GM19468 (cell line): ENCODE results near the gene NEDD1.

Source experiments
- ATAC-seq: cut with Tn5 transposase; IDR thresholded peaks from one replicate; pipeline ENCODE4 v1.9.1; 2021; ENCODE audit warnings: mild to moderate bottlenecking, moderate library complexity, moderate number of reproducible peaks; ENCODE audit not compliant: unreplicated experiment; ENCODE audit errors: extremely low read depth

Gene NEDD1

GRCh38 chr12:96892104-96892503, 15.0 kb upstream of the NEDD1 start:
- ATAC-seq: no peak

DNA sequence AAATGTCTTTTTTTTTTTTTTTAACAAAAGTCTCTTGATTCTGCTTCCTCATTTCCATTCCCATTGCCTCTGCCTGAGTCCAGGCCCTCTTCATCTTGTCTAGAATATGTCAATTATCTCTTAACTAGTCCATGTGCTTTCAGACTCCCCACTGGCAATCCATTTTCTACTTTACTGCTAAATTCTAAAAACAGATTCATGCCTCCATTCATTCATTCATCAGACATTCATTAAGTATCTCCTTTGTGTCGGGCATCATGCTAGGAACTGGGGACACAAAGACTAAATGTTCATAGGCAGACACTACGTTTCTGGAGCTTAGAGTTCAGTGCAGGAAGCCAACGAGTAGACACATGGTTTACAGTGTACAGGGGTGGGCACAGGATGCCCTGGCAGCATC, 9.6 kb upstream of the NEDD1 start:
- no peak for ATAC-seq

DNA sequence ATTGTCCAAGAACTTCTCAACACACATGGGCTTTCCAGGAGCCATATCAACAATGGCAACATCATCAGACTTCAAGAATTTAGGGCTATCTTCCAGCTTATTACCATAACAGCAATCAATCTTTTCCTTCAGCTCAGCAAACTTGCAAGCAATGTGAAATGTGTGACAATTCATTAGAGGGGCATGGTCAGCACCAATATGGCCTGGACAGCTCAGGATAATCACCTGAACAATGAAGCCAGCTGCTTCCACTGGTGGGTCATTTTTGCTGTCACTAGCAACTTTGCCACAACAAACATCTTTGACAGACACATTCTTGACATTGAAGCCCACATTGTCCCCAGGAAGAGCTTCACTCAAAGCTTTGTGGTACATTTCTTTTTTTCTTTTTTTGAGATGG, 5.9 kb upstream of the NEDD1 start:
- ATAC-seq: no peak

DNA sequence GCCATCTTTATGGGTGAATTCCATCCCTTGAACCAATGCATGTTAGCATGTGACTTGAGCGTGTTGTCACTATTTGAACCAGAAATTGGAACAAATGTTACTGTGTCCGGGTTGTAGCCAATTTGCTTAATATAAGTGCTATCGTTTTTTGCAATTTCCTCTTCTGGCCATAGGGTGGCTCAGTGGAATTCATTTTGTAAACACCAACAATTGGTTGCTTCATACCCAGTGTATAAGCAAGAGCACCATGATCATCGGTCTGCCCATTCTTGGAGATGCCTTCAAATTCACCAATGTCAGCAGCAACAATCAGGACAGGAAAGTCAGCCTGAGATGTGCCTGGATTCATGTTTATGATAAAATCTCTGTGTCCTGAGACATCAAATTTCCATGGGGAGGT, 5.0 kb upstream of the NEDD1 start:
- no peak for ATAC-seq

DNA sequence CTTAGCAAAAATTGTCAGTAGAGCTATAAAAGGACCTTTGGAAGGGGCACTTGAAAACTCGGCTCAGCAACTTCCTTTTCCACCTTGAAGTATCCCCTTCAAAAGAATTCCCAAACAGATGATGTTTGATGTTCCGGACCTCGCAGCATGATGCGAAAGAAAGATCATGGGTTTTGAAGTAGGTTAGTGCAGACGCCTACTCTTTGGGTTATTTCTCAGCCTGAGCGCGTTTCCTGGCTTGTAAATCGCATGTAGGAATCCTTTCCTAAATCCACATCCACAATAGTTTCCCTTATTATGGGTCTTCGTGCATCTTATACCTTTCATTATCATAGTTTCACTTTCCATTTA, 584 bp upstream of the NEDD1 start:
- ATAC-seq: no peak

GRCh38 chr12:96907671-96908422, 790 bp downstream of the NEDD1 start:
- no peak for ATAC-seq

DNA sequence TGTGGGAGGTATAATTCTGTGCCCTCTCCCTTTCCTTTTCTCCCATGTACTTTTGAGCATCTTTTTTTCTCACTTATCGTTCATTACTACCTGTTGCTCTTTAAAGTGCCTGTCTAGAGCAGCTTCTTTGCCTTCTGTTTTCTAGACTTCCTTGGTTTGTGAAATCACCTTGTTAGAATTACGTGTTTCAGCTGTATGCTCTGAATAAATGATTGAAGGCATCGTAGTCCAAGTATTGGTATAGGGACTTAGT, 1.3 kb downstream of the NEDD1 start:
- no peak for ATAC-seq

DNA sequence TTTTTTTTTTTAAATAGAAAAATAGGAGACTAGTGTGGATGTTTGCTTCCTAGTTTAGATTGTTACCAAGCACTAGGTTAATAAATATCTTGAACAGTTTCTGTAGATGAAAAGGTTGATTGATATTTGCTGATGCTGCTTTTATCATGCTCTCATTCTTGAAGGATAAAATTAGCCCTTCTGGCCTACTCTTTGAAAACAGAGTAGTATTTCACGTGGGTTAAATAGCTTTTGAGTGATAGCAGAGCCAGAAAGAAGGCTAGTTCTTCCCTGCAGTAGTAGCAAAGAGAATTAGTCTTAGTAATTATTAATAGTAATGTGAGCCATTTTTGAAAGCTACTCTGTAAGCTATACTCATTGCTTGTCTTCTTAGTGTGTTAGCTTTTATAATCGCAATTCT, 5.2 kb downstream of the NEDD1 start:
- no peak for ATAC-seq

- no peak for ATAC-seq
Measured at GRCh38 chr12:96912943-96913342, 5.9 kb downstream of the NEDD1 start.

DNA sequence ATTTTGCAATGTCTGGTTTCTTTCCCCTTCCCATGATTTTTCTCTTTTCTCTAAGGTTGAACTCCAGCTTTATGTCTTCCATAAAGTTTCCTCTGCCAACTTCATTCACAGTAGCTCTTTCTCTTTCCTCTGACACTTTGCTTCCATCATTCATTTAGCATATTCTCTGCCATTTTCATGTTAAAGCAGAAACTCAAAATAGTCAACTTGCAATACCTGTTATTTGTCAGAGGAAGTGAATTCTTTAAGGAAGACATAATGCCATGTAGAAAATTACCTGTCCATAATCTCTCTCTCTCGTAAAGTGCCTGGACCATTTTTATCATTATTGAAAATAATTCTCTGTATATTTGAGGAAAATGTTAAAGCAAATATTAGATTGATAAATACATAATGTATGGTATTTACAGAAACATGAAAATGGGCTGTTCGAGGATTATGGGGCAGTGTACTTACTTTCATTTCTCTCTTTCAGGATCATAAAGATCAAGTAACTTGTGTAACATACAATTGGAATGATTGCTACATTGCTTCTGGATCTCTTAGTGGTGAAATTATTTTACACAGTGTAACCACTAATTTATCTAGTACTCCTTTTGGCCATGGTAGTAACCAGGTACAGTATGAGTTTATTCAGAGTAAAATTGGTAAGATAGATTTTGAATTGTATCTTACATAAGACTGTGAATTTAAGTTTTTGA, 12.6 kb downstream of the NEDD1 start:
- no peak for ATAC-seq

DNA sequence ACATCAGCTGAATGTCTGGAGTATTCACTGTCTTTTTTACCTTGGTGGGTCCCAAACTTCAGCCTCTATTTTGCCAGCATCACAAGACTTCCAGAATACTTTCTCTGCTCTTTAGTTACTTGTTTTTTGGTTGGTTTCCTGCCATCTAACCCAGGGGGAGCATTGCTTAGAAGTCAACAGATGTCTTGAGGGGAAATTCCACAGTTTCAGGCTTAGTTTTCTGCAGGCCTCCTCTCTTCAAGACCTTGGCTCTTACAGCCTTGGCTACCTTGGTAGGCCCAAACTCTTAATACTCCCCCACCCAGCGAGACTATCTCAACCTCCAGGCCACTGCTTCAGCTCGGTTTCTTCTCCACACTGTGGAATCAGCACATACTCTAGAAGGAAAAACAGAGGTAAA, 41.7 kb downstream of the NEDD1 start:
- no peak for ATAC-seq

DNA sequence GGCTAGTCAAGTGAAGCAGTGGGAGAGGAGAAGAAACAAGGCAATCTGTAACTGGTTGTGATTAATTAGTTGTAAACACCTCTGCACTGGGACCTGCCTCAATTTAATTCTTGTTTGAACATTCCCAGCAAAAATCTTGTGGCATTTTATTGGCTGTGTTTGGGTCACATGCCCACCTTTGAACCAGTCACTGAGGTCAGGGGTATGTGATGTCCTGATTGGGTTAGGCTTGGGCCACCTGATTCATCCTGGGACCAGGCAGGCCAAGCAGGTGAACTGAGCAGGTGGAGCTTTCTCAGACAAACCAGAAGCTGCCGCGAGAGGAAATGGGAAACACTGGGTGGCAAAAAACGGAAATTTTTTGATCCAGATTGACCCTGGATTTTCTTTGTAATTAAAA, 72.5 kb downstream of the NEDD1 start:
- ATAC-seq: no peak

DNA sequence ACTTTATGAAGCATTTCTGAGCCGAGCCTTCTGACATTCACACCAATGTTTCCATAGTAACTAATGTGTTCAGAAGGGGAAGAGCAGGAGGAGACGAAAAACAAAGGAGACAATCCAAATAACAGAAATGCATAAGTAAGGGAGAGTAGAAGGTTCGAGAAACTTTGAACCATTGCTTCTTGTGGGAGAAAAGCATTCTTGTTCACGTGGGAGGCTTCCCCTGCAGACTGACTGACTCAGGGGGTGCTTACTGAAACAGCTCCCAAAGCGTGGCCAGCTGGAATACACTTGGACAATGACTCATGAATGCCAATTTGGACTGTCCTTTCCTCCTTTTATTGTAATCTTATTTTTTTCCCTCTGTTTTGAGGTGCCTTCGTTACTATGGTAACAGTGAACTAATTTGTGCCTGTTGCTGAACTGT, 73.9 kb downstream of the NEDD1 start:
- no peak for ATAC-seq

GRCh38 chr12:96981911-96982310, 74.9 kb downstream of the NEDD1 start:
- no peak for ATAC-seq

DNA sequence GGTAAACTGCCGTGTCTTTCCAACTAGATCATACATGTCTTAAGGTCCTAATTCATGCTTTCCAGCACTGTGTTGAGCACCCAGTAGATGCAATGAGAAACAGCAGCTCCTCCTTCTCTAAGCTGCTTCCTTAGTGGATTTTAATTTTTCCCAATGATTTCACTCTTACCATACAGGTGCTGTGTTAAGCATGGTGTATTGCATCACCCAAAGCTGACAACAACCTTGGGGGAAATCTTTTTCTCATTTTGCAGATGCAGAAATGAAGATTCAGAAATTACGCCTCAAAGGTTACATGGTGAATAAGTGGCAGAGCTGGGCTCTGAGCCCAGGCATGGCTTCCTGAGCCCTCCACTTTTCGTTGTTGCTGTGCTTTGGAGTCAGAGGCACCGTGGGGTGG, 75.6 kb downstream of the NEDD1 start:
- no peak for ATAC-seq

DNA sequence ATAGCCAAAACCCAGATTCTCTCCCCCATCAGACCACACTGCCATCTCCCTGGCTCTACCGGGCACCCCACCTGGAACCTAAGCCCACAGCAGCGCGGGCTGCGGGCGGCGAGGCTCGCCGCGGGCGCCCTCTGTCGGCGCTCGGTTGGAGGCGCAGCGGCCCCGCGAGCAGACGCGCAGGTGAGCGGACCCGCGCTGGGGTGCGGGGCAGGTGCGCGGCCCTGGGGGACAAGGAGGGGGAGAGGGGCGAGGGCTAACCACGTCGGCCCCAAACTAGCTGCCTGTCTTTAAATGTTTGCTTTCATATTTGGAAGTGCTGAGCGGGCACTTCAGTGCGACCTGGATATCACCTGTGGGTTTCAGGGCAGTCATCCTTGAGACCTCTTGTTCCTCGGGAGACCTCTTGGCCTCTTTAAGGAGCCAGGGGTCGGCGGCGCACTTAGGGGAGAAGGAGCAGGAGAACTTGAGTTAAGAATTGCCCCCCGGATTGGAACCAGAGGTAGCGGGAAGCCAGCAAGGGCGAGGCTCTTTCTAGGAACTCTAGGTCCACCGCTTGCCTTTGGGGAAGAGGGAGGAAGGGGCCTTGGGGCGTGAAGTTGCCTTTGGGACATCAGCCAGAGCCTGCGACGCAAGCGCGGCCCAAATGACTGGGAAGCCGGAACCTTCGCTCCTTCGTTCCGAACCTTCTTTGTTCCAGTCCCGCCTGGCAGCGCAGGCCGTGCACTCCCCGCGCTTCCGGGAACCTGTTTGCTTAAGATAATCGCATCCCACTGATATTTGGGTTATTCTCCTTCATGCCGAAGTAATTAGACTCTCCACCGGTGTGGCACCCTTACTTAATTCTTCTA, 78.7 kb downstream of the NEDD1 start:
- ATAC-seq: peak; percentile 30

DNA sequence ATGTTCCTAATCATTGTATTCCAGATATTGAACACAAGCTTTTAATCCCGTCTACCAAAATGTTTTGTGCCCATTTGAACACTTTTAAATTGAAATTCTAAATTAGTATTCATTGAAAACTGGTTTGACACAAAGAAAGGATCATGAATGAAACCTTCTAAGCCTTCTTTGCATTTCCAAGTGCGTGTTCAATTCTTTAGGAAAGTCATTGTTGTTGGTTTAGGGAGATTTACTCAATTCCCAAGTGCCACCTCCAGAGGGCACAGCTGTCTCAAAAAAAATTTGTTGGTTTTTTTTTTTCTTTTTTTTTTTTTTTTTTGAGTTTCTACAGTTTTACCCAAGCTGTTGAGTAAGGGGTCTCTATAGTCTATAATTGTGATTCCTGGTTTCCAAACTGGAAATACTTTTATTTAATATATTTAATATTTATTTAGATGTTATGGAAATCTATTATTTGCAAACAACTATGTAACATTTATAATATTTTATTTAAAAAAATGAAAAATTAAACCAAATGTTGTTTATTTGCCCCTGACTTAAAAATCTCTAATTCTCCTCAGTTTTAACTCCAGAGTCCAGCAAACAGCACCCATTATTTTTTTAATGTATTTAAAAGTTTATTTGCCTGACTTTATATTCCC, 79.9 kb downstream of the NEDD1 start:
- no peak for ATAC-seq

DNA sequence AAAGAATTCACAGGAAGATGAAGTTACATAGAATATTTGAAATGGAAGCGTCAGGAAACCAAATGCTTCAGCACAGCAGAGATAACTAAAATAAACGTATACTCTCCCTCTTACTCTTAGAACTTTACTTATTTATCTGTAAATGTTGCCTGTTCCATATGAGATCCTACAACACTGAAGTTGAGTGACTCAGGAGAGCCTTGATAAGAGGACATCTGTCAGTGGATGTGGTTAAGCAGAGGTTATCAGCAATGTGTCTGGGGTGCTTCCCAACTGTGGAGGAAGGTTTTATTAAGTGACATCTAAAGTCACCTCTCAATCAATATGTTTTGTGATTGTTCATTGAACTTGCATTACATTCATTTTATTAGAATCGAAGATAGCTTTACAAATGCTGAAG, 81.9 kb downstream of the NEDD1 start:
- ATAC-seq: no peak

DNA sequence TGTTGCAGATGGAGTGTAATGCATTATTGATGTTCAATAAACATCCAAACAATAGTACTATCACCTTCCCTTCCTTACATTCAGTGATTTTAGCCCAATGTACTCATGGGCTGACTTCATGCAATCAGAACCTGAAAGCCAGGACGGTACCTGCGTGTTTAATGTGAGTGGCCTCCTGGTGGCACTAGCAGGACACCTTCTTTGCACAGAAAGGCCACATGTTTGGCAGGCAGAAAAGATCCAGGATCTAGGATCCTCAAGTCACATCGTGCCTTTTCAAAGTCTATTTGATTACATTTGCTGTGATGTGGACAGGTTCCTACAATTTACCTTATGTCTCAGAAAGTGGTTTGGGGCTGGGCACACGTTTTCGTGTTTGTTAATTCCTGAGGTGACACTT, 82.9 kb downstream of the NEDD1 start:
- no peak for ATAC-seq

DNA sequence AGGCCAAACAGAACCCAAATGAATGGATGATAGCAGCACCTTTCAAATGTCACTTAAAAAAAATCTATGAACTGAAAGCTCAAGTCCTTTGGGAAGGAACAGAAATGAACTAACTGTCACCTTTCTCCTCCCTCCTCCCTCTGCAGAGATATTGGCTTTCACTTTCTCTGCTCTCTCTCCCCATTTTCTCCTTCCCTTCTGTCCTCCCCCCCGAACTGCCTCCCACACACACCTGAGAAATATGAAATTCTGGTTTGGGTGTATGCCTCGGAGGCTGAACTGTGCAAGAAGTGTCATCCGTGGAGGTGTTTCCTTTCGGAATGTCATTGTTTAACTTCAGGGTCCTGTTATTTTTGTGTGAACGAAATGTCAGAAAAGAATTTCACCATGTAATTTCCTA, 87.8 kb downstream of the NEDD1 start:
- no peak for ATAC-seq

- ATAC-seq: no peak
Measured at GRCh38 chr12:96995861-96996260, 88.8 kb downstream of the NEDD1 start.
